DOHH2 (cell line): ENCODE results near the gene RGS9.

Experiments
- CTCF ChIP-seq: fragments of 200-600 bp; sonication (generic); IDR thresholded peaks from one replicate; pipeline ENCODE4 v1.5.1; 2014; ENCODE audit warnings: antibody characterized with exemption, mild to moderate bottlenecking, low read depth, low read length; ENCODE audit not compliant: poor library complexity, severe bottlenecking
- EZH2phosphoT487 ChIP-seq: fragments of 200-600 bp; sonication (generic); IDR thresholded peaks from 2 replicates; pipeline ENCODE4 v1.6.1; 2017; ENCODE audit warnings: borderline replicate concordance, mild to moderate bottlenecking, antibody characterized with exemption, low read length, moderate library complexity, mixed read lengths

GRCh38 chr17:65088621-65089360 is 48.4 kb upstream of the RGS9 start:
- no peak for TF ChIP-seq CTCF
- no peak for TF ChIP-seq EZH2phosphoT487
